Heart left ventricle (tissue), 16 donors: Measurements from ENCODE around the gene MTREX. TPM values are rescaled to one million over a fixed set of nuclear protein-coding genes. Genes with fewer than 3 reads are reported as not detected.

Experiments
- ATAC-seq, 4 donors: fragments of 200-7000 bp; cut with Tn5 transposase; one replicate each; pipeline ENCODE4 v1.9.1; 2020 to 2022; ENCODE audit warnings: moderate library complexity in 4 of 4, mild to moderate bottlenecking in 3 of 4, moderate number of reproducible peaks in 1 of 4
- DNase-seq, 5 donors: peaks; one replicate each; pipeline ENCODE4 v3.0.0-alpha.2; 2020
- H3K27ac ChIP-seq, 12 donors: fragments of 200-600 bp; sonication (generic) in 4 of 12; one replicate each; pipeline versions ENCODE4 v1.5.0 to v1.8.0; 2016 to 2022; ENCODE audit warnings: mild to moderate bottlenecking in 2 of 12
- H3K27me3 ChIP-seq, 9 donors: fragments of 200-600 bp; sonication (generic) in 2 of 9; one replicate each; pipeline versions ENCODE4 v1.5.1 to v1.8.0; 2016 to 2022; ENCODE audit warnings: mild to moderate bottlenecking in 3 of 9
- H3K36me3 ChIP-seq, 9 donors: fragments of 200-600 bp; sonication (generic) in 2 of 9; one replicate each; pipeline versions ENCODE4 v1.5.0 to v1.8.0; 2018 to 2022; ENCODE audit warnings: mild to moderate bottlenecking in 2 of 9
- H3K4me1 ChIP-seq, 12 donors: fragments of 200-600 bp; sonication (generic) in 4 of 12; one replicate each; pipeline versions ENCODE4 v1.5.0 to v1.8.0; 2016 to 2022; ENCODE audit warnings: mild to moderate bottlenecking in 3 of 12
- H3K4me3 ChIP-seq, 12 donors: fragments of 200-600 bp; sonication (generic) in 4 of 12; one replicate each; pipeline versions ENCODE4 v1.5.0 to v1.8.0; 2017 to 2022; ENCODE audit warnings: mild to moderate bottlenecking in 9 of 12, moderate library complexity in 4 of 12
- H3K9me3 ChIP-seq, 12 donors: fragments of 200-600 bp; sonication (generic) in 4 of 12; one replicate each; pipeline versions ENCODE4 v1.5.0 to v1.8.0; 2016 to 2022; ENCODE audit warnings: mild to moderate bottlenecking in 1 of 12
- CTCF ChIP-seq, 12 donors: fragments of 200-600 bp; sonication (generic) in 4 of 12; IDR thresholded peaks; one replicate each; pipeline versions ENCODE4 v1.5.0 to v1.8.0; 2018 to 2022; ENCODE audit warnings: antibody characterized with exemption in 12 of 12, mild to moderate bottlenecking in 5 of 12
- POLR2A ChIP-seq, 2 donors: fragments of 450-650 bp; IDR thresholded peaks; one replicate each; pipeline ENCODE4 v1.6.1; 2017; ENCODE audit warnings: antibody characterized with exemption in 2 of 2, mild to moderate bottlenecking in 2 of 2, moderate library complexity in 2 of 2
- WGBS, 4 donors: extraction: QIAGEN DNeasy Blood & Tissue Kit in 2 of 4; methylation state at CpG; one replicate each; pipeline versions ENCODE4 v1.1.5 to v1.1.7; 2013 to 2018; 5-methylcytosine and 5-hydroxymethylcytosine counted together
- intact Hi-C, 10 donors: fragments of 100-400 bp; cut with DNase I; formaldehyde crosslinking; loops; one replicate each; pipeline versions ENCODE4 v1.11.1 to v1.14.2; 2022
- polyA plus RNA-seq, 2 donors: library from polyadenylated mRNA; stranded (reverse); fragments of 200-250 nt; gene quantifications; one replicate each; pipeline ENCODE4 v1.2.3, GENCODE V29; 2013
- total RNA-seq, 9 donors: library from RNA; depleted of rRNA in 2 of 9; stranded (reverse); fragments of >200 nt in 2 of 9; fragmentation: NEBNext Ultra II Directional in 3 of 9; extraction: Animal tissue kit (Norgen Biotek cat#: 25700) in 3 of 9; gene quantifications; one replicate each; pipeline versions ENCODE4 v1.1.0 to v1.2.4, GENCODE V29; 2016 to 2023
- donor health status: ischemic (EF 13 %, LVEDD 7.1; RV severe dilation, severe dysfunction).
- donor health status: healthy with polysubstance abuse.
- donor health status: DM: no; HTN: yes; CAD: no.
- donor health status: DM: no; HTN: no; CAD: no.
- donor health status: ischemic (EF 25% LVEDD 6.9; RV normal size, moderate dysfunction).
- donor health status: ischemic (EF 25% LVEDD 5.7; RV mildly dilated, moderate dysfunction).
- donor health status: healthy.
- donor health status: DM: yes; HTN: yes; CAD: no.
- donor health status: ischemic (EF 35%, LVEDD 5.7; RV mildly dilated, moderate dysfunction).
- donor health status: nonischemic (EF 11% LVEDD 7.7; RV severe dilation, severe dysfunction).
- donor health status: DM: yes; HTN: yes; CAD: no.
- donor health status: PGD.
- donor health status: ischemic (EF 29% LVEDD 5.4; RV normal size, mild dysfunction).
- donor health status: nonischemic (EF 23%, LVEDD 6.1; RV moderate dilation, normal function).

Gene MTREX
- total and polyA plus RNA-seq, 11 donors, result 18.4 to 68.8 (median 57.3) TPM

DNA sequence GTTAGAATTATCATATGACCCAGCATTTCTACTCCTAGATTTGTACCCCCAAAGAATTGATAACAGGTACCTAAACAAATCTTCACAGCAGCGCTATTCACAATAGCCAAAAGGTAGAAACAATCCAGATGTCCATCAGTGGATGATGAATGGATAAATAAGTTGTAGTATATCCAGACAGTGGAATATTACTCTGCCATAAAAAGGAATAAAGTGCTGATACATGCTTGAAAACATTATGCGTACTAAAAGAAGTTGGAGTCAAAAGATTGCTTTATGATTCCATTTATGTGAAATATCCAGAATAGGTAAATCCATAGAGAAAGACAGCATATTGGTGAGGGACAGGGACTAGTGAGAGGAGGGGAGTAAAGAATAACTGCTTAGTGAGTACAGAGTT is 26.0 kb downstream of the MTREX start:
- intact Hi-C loops, result no loop called here
- H3K27me3 ChIP-seq, result no peaks in the 10 kb centered on the region
- H3K36me3 ChIP-seq, result peaks cover 0 to 54% (median 43%) of the 10 kb centered on the region in 9 donors

DNA sequence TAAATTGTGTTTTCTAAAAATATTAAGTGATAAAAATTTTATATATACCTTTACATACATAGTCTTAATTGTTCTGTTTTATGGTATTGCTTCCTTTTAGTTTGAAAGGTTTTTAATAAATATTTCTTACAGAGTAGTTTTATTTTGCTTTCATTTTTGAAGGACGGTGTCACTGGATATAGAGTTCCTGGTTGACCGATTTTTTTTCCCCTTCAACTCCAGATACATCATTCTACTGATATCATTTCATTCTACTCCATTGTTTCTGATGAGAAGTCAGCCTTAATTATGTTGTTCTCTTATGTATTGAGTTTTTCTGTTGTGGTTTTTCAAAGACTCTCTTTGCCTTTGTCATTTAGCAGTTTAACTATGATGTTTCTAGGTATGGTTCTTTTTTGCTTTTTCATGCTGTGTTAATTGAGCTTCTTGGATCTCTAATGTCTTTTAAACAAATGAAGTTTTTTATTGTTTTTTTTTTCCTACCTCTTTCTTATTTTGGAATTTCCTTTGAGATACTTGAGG is 30.4 kb downstream of the MTREX start:
- ATAC-seq (no peak), DNase-seq (no peak)
- 50 to 76% (median 62%) methylated on average over 2 of the region's 2 CpGs for WGBS, 4 donors
- intact Hi-C loops, result no loop called here
- H3K27ac ChIP-seq, result peak overlapping the region in 1 of 12 donors; percentile 17
- H3K4me3 ChIP-seq, result peak overlapping the region in 5 of 12 donors; percentile 4 to 29 (median 22)
- peaks cover 0 to 52% (median 35%) of the 10 kb centered on the region in 9 donors for H3K36me3 ChIP-seq
- peaks cover 0 to 14% (median 0%) of the 10 kb centered on the region in 12 donors for H3K4me1 ChIP-seq
- H3K27me3 ChIP-seq, result no peaks in the 10 kb centered on the region
- H3K9me3 ChIP-seq, result no peaks in the 10 kb centered on the region
- TF ChIP-seq POLR2A (IDR thresholded peaks at IDR 0.05), result no peak
- TF ChIP-seq CTCF (IDR thresholded peaks at IDR 0.05), result no peak

More for the DNA sequence above, 26.0 kb downstream of the MTREX start:
- DNase-seq (no peak), ATAC-seq (no peak)
- Histone ChIP-seq H3K4me1 (peaks cover 0 to 10% (median 0%) of the 10 kb centered on the region in 12 donors), H3K4me3 (no peak overlapping the region), H3K9me3 (no peaks in the 10 kb centered on the region), H3K27ac (no peak overlapping the region)
- WGBS, 4 donors, result 96 to 99% (median 98%) methylated on average over 2 of the region's 2 CpGs
- TF ChIP-seq CTCF (IDR thresholded peaks at IDR 0.05) (no peak), POLR2A (IDR thresholded peaks at IDR 0.05) (no peak)

DNA sequence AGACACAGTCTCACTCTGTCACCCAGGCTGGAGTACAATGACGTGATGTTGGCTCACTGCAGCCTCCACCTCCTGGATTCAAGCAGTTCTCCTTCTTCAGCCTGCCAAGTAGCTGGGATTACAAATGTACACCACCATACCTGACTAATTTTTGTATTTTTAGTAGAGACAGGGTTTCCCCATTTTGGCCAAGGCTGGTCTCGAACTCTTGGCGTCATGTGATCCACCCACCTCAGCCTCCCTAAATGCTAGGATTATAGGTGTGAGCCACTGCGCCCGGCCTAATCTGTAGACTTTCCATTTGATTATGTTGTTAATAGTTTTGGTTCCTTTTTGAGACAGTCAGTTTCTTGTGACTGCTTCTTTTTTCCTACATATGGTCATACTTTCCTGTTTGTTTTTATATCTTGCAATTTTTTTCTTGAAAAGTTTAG is 31.0 kb downstream of the MTREX start:
- Histone ChIP-seq H3K36me3 (peaks cover 0 to 52% (median 35%) of the 10 kb centered on the region in 9 donors), H3K4me3 (no peak overlapping the region), H3K9me3 (no peaks in the 10 kb centered on the region), H3K27ac (no peak overlapping the region), H3K27me3 (no peaks in the 10 kb centered on the region), H3K4me1 (peaks cover 0 to 14% (median 0%) of the 10 kb centered on the region in 12 donors)
- peak in 2 of 5 donors; percentile 31 to 42 for DNase-seq
- peak in 2 of 4 donors; percentile 48 to 59 for ATAC-seq
- 83 to 90% (median 87%) methylated on average over 5 of the region's 5 CpGs for WGBS, 4 donors
- TF ChIP-seq POLR2A (IDR thresholded peaks at IDR 0.05), result no peak
- no peak for TF ChIP-seq CTCF (IDR thresholded peaks at IDR 0.05)
- intact Hi-C loops, result no loop called here

DNA sequence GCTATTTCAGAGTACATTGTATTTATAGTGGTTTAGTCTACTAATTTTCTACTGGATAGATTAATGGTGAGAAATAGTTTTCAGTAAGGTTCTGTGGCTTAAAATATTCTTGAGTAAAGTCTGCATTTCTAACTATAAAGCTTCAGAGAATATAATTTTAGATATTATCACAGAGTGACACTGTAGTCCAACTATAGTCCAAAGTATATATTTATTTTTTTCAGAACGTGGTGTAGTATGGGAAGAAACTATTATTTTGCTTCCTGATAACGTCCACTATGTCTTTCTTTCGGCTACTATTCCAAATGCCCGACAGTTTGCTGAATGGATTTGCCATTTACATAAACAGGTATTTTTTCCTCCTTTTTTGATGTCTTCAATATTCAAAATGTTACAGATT is 35.3 kb downstream of the MTREX start:
- no peak overlapping the region for H3K27ac ChIP-seq
- WGBS, 4 donors, result 87 to 96% (median 91%) methylated on average over 4 of the region's 4 CpGs
- intact Hi-C loops, result loop anchor here in 6 of 10 donors (2.0 to 10.0 kb wide), 3 partner anchors 62 to 350 kb away; no protein-coding TSS in a partner anchor
- no peak for TF ChIP-seq CTCF (IDR thresholded peaks at IDR 0.05)
- TF ChIP-seq POLR2A (IDR thresholded peaks at IDR 0.05), result no peak
- DNase-seq, result no peak
- no peaks in the 10 kb centered on the region for H3K9me3 ChIP-seq
- no peak overlapping the region for H3K4me3 ChIP-seq
- H3K4me1 ChIP-seq, result peaks cover 0 to 10% (median 0%) of the 10 kb centered on the region in 12 donors
- peaks cover 0 to 82% (median 68%) of the 10 kb centered on the region in 9 donors for H3K36me3 ChIP-seq
- no peak for ATAC-seq
- no peaks in the 10 kb centered on the region for H3K27me3 ChIP-seq
